ENCODE results near the gene INSYN1. TPM values are rescaled to one million over a fixed set of nuclear protein-coding genes. Genes with fewer than 3 reads are reported as not detected.

INSYN1 gene
- total and polyA plus RNA-seq, 2 donors (not counting 3 experiments of a cell fraction or from before 2014, with no cell fraction given) = 0.18 to 0.58 TPM

DNA sequence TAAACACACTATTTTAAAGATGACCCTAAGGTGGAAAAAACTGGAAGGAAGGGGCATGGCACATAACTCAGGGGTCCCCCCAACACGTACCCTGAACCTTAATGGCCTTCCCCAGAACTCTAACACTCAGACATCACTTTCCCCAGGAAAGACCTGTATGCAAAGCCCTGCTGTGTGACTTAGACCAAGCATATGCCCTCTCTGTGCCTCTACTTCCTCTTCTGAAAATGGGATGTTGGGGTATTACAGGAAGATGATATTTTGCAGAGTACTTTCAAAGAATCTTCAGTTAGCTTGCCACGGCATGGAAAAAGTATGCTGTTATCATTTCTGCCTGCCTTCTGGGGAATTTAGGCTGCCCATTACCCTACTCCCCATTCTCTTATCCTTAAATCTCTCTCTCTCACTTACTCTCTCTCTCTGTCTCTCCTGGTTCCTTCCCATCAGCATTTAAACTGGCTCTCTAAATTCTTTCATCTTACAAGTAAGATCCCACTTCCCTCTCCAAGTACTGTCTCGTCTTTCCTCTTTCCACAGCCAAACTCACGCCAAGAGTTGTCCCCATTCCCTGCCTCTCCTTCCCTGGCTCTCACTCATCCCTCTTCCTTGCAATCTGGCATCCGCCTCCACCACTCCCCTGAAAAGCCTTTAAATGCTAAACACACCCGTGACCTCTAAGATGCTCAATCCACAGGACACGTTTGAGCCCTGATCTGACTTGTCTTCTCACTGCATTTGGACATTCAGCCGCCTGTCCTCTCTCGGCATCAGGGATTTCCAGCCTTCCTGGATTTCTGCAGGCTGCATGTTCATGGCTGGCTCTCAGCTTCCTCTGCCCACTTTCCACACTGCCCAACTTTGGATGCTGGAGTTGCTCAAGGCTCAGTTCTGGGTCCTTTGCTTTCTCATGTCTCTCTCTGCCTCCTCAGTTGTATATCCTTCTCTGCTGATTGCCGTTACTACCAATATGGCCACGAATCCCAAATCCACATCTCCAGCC is 7.5 kb upstream of the INSYN1 start:
- dilution Hi-C loops (cut with MboI; ENCODE audit: extremely low pct_ligation_motif_present, low sequenced_read_pairs) (no loop called here), intact Hi-C loops (cut with micrococcal nuclease) (no loop called here)
- Histone ChIP-seq H3K9me3 (replicated peaks; ENCODE audit: control insufficient read depth, insufficient read depth, low read length) (no peaks in the 10 kb centered on the region), H3K79me2 (ENCODE audit: control insufficient read depth, insufficient read depth, low read length) (no peaks in the 10 kb centered on the region), H3K36me3 (ENCODE audit: control insufficient read depth in 2 of 2, extremely low read depth in 1 of 2, insufficient read depth in 2 of 2, low read length in 2 of 2) (no peaks in the 10 kb centered on the region), H3K4me2 (ENCODE audit: insufficient read depth, low read length) (no peak overlapping the region), H4K20me1 (replicated peaks; ENCODE audit: control insufficient read depth, extremely low read depth, insufficient read depth, low read length) (no peaks in the 10 kb centered on the region), H3K27ac (ENCODE audit: insufficient read depth, low read depth, low read length) (no peak overlapping the region), H3K27me3 (ENCODE audit: control insufficient read depth in 2 of 2, insufficient read depth in 2 of 2, low read length in 2 of 2) (peaks cover 20 to 21% of the 10 kb centered on the region in 2 experiments), H3K4me3 (replicated peaks in 1 of 3; ENCODE audit: insufficient read depth in 1 of 3, low read depth in 1 of 3, low read length in 3 of 3) (no peak overlapping the region), H2AFZ (ENCODE audit: low read depth, low read length) (no peak overlapping the region), H3K4me1 (ENCODE audit: control insufficient read depth, extremely low read depth, insufficient read depth, low read length) (no peaks in the 10 kb centered on the region), H3K9me1 (replicated peaks; ENCODE audit: control insufficient read depth, extremely low read depth, insufficient read depth, low read length) (no peaks in the 10 kb centered on the region), H3K9ac (replicated peaks; ENCODE audit: extremely low read depth, insufficient read depth, low read length) (no peak overlapping the region)
- no TSS peak for BruUV-seq (replicated peaks)
- POLR2A ChIA-PET = no interaction called here
- CTCF ChIA-PET = no interaction called here
- TF ChIP-seq MYC (IDR thresholded peaks at IDR 0.05; ENCODE audit: low read depth, low read length) = no peak
- DNase-seq (ENCODE audit: low read depth, low spot score) (no peak), FAIRE-seq (no peak)

DNA sequence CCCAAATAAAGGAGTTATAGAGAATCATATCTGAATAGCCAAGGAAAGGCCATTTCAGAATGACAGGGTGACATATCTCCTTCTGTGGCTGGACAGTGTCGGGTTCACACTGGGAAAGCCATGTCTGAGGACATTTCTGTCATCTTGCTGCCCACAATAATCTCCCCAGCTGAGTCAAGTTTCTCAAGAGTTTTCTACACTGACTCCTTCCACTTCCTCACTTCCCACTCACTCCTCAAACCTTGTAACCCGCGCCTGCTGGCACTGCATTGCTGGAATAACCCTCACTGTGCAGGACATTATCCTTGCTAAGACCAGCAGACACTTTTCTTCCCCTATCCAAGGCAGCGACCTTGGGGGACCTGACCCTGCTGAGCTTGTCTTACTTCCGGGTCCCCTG is 5.3 kb upstream of the INSYN1 start:
- dilution Hi-C loops (cut with MboI; ENCODE audit: extremely low pct_ligation_motif_present, low sequenced_read_pairs) = no loop called here
- BruUV-seq (replicated peaks) = no TSS peak

More for the DNA sequence above, 5.3 kb upstream of the INSYN1 start:
- Histone ChIP-seq H3K4me3 (replicated peaks in 1 of 3; ENCODE audit: insufficient read depth in 1 of 3, low read depth in 1 of 3, low read length in 3 of 3) (no peak overlapping the region), H3K79me2 (ENCODE audit: control insufficient read depth, insufficient read depth, low read length) (no peaks in the 10 kb centered on the region), H2AFZ (ENCODE audit: low read depth, low read length) (no peak overlapping the region), H3K27ac (ENCODE audit: insufficient read depth, low read depth, low read length) (no peak overlapping the region), H3K9ac (replicated peaks; ENCODE audit: extremely low read depth, insufficient read depth, low read length) (no peak overlapping the region), H3K9me1 (replicated peaks; ENCODE audit: control insufficient read depth, extremely low read depth, insufficient read depth, low read length) (no peaks in the 10 kb centered on the region), H3K9me3 (replicated peaks; ENCODE audit: control insufficient read depth, insufficient read depth, low read length) (no peaks in the 10 kb centered on the region), H3K4me2 (ENCODE audit: insufficient read depth, low read length) (no peak overlapping the region), H3K36me3 (ENCODE audit: control insufficient read depth in 2 of 2, extremely low read depth in 1 of 2, insufficient read depth in 2 of 2, low read length in 2 of 2) (no peaks in the 10 kb centered on the region), H3K4me1 (ENCODE audit: control insufficient read depth, extremely low read depth, insufficient read depth, low read length) (no peaks in the 10 kb centered on the region), H3K27me3 (ENCODE audit: control insufficient read depth in 2 of 2, insufficient read depth in 2 of 2, low read length in 2 of 2) (peaks cover 22 to 28% of the 10 kb centered on the region in 2 experiments), H4K20me1 (replicated peaks; ENCODE audit: control insufficient read depth, extremely low read depth, insufficient read depth, low read length) (no peaks in the 10 kb centered on the region)
- ChIA-PET POLR2A (no interaction called here), CTCF (no interaction called here)
- intact Hi-C loops (cut with micrococcal nuclease) = no loop called here
- FAIRE-seq = no peak
- DNase-seq (ENCODE audit: low read depth, low spot score) = no peak
- TF ChIP-seq, protein P1, sequence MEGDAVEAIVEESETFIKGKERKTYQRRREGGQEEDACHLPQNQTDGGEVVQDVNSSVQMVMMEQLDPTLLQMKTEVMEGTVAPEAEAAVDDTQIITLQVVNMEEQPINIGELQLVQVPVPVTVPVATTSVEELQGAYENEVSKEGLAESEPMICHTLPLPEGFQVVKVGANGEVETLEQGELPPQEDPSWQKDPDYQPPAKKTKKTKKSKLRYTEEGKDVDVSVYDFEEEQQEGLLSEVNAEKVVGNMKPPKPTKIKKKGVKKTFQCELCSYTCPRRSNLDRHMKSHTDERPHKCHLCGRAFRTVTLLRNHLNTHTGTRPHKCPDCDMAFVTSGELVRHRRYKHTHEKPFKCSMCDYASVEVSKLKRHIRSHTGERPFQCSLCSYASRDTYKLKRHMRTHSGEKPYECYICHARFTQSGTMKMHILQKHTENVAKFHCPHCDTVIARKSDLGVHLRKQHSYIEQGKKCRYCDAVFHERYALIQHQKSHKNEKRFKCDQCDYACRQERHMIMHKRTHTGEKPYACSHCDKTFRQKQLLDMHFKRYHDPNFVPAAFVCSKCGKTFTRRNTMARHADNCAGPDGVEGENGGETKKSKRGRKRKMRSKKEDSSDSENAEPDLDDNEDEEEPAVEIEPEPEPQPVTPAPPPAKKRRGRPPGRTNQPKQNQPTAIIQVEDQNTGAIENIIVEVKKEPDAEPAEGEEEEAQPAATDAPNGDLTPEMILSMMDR (IDR thresholded peaks at IDR 0.05; ENCODE audit: extremely low read depth in 1 of 2, insufficient read depth in 1 of 2, low read depth in 1 of 2, low read length in 2 of 2) = no peak
- TF ChIP-seq, protein P2, sequence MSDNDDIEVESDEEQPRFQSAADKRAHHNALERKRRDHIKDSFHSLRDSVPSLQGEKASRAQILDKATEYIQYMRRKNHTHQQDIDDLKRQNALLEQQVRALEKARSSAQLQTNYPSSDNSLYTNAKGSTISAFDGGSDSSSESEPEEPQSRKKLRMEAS (IDR thresholded peaks at IDR 0.05; ENCODE audit: insufficient read depth, insufficient read length) = no peak
- TF ChIP-seq GATA2 (IDR thresholded peaks at IDR 0.05; ENCODE audit: insufficient read depth, insufficient read length, low read depth, low read length) (no peak), POLR2A (IDR thresholded peaks at IDR 0.05; ENCODE audit: low read depth, low read length) (no peak), MYC (IDR thresholded peaks at IDR 0.05; ENCODE audit: low read depth, low read length) (no peak), JUN (IDR thresholded peaks at IDR 0.05; ENCODE audit: borderline replicate concordance, insufficient read depth, insufficient read length, low read depth) (no peak), POLR2AphosphoS5 (IDR thresholded peaks at IDR 0.05; ENCODE audit: insufficient read depth, low read depth, low read length) (no peak), FOS (IDR thresholded peaks at IDR 0.05; ENCODE audit: borderline replicate concordance, insufficient read depth, low read length) (no peak), EZH2 (IDR thresholded peaks at IDR 0.05; ENCODE audit: borderline replicate concordance, low read depth, low read length, severe bottlenecking) (no peak)

All from endothelial cell of umbilical vein (primary cell).